ENCODE measurements around the gene MLH1.
A peak's percentile ranks its signal among the peaks of the same experiment; 100 is the strongest.
"Not testable (repeated sequence)": the region's sequence is repeated elsewhere in the genome, so short reads cannot be mapped to it uniquely, and the experiment has no call there.

The MLH1 gene

GRCh38 chr3:36993326-36994283 is at the start of gene MLH1:
Gene MLH1 (plus strand): TSS chr3:36993518. CDS start chr3:36993548, 30 bp downstream.
- peak; percentile 92 to 99 for DNase-seq (ENCODE audit: low read depth in 1 of 2, low spot score in 1 of 2)

- DNase-seq (ENCODE audit: low read depth in 1 of 2, low spot score in 1 of 2): no peak
Observed at GRCh38 chr3:36943601-36944000, 49.7 kb upstream of the MLH1 start.

- peak; percentile 14 to 18 for DNase-seq (ENCODE audit: low read depth in 1 of 2, low spot score in 1 of 2)
Observed at GRCh38 chr3:36944012-36944640, 49.2 kb upstream of the MLH1 start.

- DNase-seq (ENCODE audit: low read depth in 1 of 2, low spot score in 1 of 2): peak; percentile 62 to 83
Observed at GRCh38 chr3:36944641-36945270, 48.6 kb upstream of the MLH1 start, which contains the start of gene TRANK1. Gene TRANK1 (minus strand): TSS chr3:36945054. CDS start chr3:36944809, 245 bp downstream.

GRCh38 chr3:36945333-36945980 is 47.9 kb upstream of the MLH1 start:
- no peak for DNase-seq (ENCODE audit: low read depth in 1 of 2, low spot score in 1 of 2)

GRCh38 chr3:36947814-36948213 is 45.5 kb upstream of the MLH1 start:
- DNase-seq (ENCODE audit: low read depth in 1 of 2, low spot score in 1 of 2): not testable (repeated sequence)

GRCh38 chr3:36954452-36955134 is 38.7 kb upstream of the MLH1 start:
- no peak for DNase-seq (ENCODE audit: low read depth in 1 of 2, low spot score in 1 of 2)

GRCh38 chr3:36956155-36956554 is 37.2 kb upstream of the MLH1 start:
- no peak for DNase-seq (ENCODE audit: low read depth in 1 of 2, low spot score in 1 of 2)

GRCh38 chr3:36957063-36957462 is 36.3 kb upstream of the MLH1 start:
- DNase-seq (ENCODE audit: low read depth in 1 of 2, low spot score in 1 of 2): no peak

GRCh38 chr3:36957862-36958686 is 35.2 kb upstream of the MLH1 start:
- DNase-seq (ENCODE audit: low read depth in 1 of 2, low spot score in 1 of 2): no peak

GRCh38 chr3:36959821-36960220 is 33.5 kb upstream of the MLH1 start:
- no peak for DNase-seq (ENCODE audit: low read depth in 1 of 2, low spot score in 1 of 2)

GRCh38 chr3:36960502-36960901 is 32.8 kb upstream of the MLH1 start:
- DNase-seq (ENCODE audit: low read depth in 1 of 2, low spot score in 1 of 2): no peak

GRCh38 chr3:36963008-36963407 is 30.3 kb upstream of the MLH1 start:
- not testable (repeated sequence) for DNase-seq (ENCODE audit: low read depth in 1 of 2, low spot score in 1 of 2)

GRCh38 chr3:36964331-36964730 is 29.0 kb upstream of the MLH1 start:
- no peak for DNase-seq (ENCODE audit: low read depth in 1 of 2, low spot score in 1 of 2)

GRCh38 chr3:36964817-36965216 is 28.5 kb upstream of the MLH1 start:
- no peak for DNase-seq (ENCODE audit: low read depth in 1 of 2, low spot score in 1 of 2)

- no peak for DNase-seq (ENCODE audit: low read depth in 1 of 2, low spot score in 1 of 2)
Observed at GRCh38 chr3:36965440-36965839, 27.9 kb upstream of the MLH1 start.

GRCh38 chr3:36969085-36969484 is 24.2 kb upstream of the MLH1 start:
- no peak for DNase-seq (ENCODE audit: low read depth in 1 of 2, low spot score in 1 of 2)

GRCh38 chr3:36969540-36970432 is 23.5 kb upstream of the MLH1 start:
- peak in 1 of 2 donors; percentile 37 for DNase-seq (ENCODE audit: low read depth in 1 of 2, low spot score in 1 of 2)

- no peak for DNase-seq (ENCODE audit: low read depth in 1 of 2, low spot score in 1 of 2)
Observed at GRCh38 chr3:36972163-36972562, 21.2 kb upstream of the MLH1 start.

All from activated CD4-positive, alpha-beta T cell treated with anti-CD3 and anti-CD28 coated beads, Interleukin-2, amount 50 U/mL, for 24 hours (primary cell).